ENCODE results near the gene DENND4A. TPM values are rescaled to one million over a fixed set of nuclear protein-coding genes. Genes with fewer than 3 reads are reported as not detected.
A peak's percentile ranks its signal among the peaks of the same experiment; 100 is the strongest.

The DENND4A gene
- total RNA-seq, 1 donor from 2014 or later, result 17.1 TPM

DNA sequence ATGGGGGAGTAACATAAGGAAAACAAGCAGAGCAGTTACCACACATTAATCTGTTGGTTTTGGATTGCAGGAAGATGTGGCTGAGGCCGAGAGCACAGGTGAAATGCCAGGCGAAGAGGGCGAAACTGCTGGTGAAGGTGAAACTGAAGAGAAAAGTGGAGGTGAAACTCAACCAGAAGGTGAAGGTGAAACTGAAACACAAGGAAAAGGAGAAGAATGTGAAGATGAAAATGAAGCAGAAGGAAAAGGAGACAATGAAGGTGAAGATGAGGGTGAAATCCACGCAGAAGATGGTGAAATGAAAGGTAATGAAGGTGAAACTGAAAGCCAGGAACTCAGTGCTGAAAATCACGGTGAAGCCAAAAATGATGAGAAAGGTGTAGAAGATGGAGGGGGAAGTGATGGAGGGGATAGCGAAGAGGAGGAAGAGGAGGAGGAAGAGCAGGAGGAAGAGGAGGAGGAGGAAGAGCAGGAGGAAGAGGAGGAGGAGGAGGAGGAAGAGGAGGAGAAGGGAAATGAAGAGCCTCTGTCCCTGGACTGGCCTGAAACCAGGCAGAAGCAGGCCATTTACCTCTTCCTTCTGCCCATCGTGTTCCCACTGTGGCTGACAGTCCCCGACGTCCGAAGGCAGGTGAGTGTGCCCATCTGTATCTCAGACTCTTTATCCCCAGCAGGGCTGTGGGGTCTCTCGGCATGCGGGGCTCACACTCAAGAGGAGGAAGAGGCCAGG is 141.6 kb downstream of the DENND4A start:
- no peak for DNase-seq (ENCODE audit: low spot score)
- H3K4me3 Mint-ChIP-seq (ENCODE audit: unreplicated experiment), result no peak overlapping the region
- no peaks in the 10 kb centered on the region for H3K9me3 Mint-ChIP-seq (ENCODE audit: unreplicated experiment)
- H3K27ac Mint-ChIP-seq (ENCODE audit: unreplicated experiment), result no peak overlapping the region
- TF ChIP-seq, protein P1, sequence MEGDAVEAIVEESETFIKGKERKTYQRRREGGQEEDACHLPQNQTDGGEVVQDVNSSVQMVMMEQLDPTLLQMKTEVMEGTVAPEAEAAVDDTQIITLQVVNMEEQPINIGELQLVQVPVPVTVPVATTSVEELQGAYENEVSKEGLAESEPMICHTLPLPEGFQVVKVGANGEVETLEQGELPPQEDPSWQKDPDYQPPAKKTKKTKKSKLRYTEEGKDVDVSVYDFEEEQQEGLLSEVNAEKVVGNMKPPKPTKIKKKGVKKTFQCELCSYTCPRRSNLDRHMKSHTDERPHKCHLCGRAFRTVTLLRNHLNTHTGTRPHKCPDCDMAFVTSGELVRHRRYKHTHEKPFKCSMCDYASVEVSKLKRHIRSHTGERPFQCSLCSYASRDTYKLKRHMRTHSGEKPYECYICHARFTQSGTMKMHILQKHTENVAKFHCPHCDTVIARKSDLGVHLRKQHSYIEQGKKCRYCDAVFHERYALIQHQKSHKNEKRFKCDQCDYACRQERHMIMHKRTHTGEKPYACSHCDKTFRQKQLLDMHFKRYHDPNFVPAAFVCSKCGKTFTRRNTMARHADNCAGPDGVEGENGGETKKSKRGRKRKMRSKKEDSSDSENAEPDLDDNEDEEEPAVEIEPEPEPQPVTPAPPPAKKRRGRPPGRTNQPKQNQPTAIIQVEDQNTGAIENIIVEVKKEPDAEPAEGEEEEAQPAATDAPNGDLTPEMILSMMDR (IDR thresholded peaks at IDR 0.05; ENCODE audit: unreplicated experiment), result no peak
- H3K27me3 Mint-ChIP-seq (ENCODE audit: unreplicated experiment), result no peaks in the 10 kb centered on the region
- peaks cover 25% of the 10 kb centered on the region for H3K36me3 Mint-ChIP-seq (ENCODE audit: low read depth, unreplicated experiment)
- H3K4me1 Mint-ChIP-seq (ENCODE audit: unreplicated experiment), result peaks cover 16% of the 10 kb centered on the region

DNA sequence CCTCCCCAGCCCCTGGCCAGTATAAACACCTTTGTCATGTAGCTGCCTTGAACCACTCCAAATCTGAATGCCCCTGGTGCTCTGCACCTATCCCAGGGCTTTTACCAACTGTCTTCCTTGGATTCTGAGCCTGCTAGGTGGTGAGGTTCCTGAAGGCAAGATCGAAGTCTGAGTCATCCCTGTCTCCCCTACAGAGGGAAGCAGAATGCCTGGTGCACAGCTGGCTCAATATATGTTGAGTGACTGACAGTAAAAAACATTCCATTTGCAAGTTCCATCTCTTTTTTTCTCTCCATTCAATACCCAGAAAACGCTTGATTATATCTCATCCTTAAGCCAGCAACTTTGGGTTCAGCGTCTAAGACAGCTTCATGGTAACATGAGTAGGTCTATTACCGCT is 145.6 kb downstream of the DENND4A start:
- Mint-ChIP-seq H3K27ac (ENCODE audit: unreplicated experiment) (no peak overlapping the region), H3K27me3 (ENCODE audit: unreplicated experiment) (no peaks in the 10 kb centered on the region), H3K9me3 (ENCODE audit: unreplicated experiment) (no peaks in the 10 kb centered on the region), H3K4me3 (ENCODE audit: unreplicated experiment) (no peak overlapping the region), H3K36me3 (ENCODE audit: low read depth, unreplicated experiment) (peaks cover 18% of the 10 kb centered on the region), H3K4me1 (ENCODE audit: unreplicated experiment) (peaks cover 32% of the 10 kb centered on the region)
- TF ChIP-seq, protein P1 (IDR thresholded peaks at IDR 0.05; ENCODE audit: unreplicated experiment), result no peak
- no peak for DNase-seq (ENCODE audit: low spot score)

DNA sequence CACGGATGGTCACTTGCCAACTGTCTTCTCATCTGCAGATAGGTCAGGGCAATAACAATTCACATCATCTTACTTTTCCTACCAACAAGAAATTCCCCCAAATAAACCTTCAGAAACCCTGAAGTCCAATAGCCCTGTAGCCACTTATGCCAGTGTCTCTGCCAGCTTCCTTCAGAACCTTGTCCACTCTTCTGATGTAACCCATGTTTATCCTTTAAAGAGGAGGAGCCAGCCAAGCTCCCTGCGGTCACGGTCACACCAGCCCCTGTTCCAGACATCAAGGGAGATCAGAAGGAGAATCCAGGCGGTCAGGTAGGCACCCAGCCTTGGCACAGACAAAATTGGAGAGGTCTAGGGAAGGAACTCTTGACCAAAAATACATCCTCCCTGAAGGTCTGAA is 146.7 kb downstream of the DENND4A start:
- Mint-ChIP-seq H3K36me3 (ENCODE audit: low read depth, unreplicated experiment) (peaks cover 17% of the 10 kb centered on the region), H3K9me3 (ENCODE audit: unreplicated experiment) (no peaks in the 10 kb centered on the region), H3K4me3 (ENCODE audit: unreplicated experiment) (no peak overlapping the region), H3K4me1 (ENCODE audit: unreplicated experiment) (peaks cover 33% of the 10 kb centered on the region), H3K27ac (ENCODE audit: unreplicated experiment) (no peak overlapping the region), H3K27me3 (ENCODE audit: unreplicated experiment) (no peaks in the 10 kb centered on the region)
- TF ChIP-seq, protein P1 (IDR thresholded peaks at IDR 0.05; ENCODE audit: unreplicated experiment), result no peak
- no peak for DNase-seq (ENCODE audit: low spot score)

DNA sequence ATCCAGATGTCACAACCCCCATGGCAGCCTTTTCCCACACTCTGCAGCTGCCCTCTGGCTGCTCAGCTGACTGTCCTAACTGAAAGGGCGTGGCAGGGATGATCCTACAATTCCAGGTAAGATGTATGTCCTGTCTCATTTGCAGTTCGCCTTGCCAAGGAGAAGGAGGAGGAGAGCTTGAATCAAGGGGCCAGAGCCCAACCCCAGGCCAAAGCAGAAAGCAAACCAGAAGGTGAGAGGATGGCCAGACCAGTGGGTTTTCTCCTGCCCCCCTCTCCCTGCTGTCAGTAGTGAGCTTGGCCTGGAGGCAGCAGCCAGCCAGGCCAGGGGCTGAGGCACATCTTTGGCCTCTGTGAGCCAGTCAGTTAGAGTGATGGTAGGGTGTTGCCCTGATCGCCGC is 147.8 kb downstream of the DENND4A start:
- Mint-ChIP-seq H3K4me1 (ENCODE audit: unreplicated experiment) (peaks cover 30% of the 10 kb centered on the region), H3K27ac (ENCODE audit: unreplicated experiment) (no peak overlapping the region), H3K27me3 (ENCODE audit: unreplicated experiment) (no peaks in the 10 kb centered on the region), H3K4me3 (ENCODE audit: unreplicated experiment) (no peak overlapping the region), H3K36me3 (ENCODE audit: low read depth, unreplicated experiment) (peaks cover 14% of the 10 kb centered on the region), H3K9me3 (ENCODE audit: unreplicated experiment) (no peaks in the 10 kb centered on the region)
- no peak for DNase-seq (ENCODE audit: low spot score)
- TF ChIP-seq, protein P1 (IDR thresholded peaks at IDR 0.05; ENCODE audit: unreplicated experiment), result no peak

DNA sequence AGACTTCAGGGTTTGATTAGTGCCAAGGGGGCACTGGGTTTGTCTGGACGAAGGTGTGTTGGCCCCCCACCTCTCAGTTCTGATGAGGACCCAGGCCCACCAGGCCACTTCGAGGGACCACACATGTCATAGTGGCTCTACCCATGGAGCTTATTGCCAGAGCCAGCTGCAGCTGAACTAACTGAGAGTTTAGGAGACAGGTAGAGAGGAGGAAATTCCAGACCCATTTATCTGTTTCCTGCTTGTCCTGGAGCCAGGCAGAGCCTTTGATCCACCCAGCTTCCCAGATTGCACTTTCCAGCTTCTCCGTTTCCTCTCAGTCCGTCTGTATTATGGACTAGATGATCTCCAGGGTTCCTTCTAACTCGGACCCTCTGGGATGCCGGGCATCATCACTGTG is 149.5 kb downstream of the DENND4A start:
- TF ChIP-seq, protein P1 (IDR thresholded peaks at IDR 0.05; ENCODE audit: unreplicated experiment), result no peak
- H3K4me3 Mint-ChIP-seq (ENCODE audit: unreplicated experiment), result no peak overlapping the region
- no peak for DNase-seq (ENCODE audit: low spot score)
- H3K4me1 Mint-ChIP-seq (ENCODE audit: unreplicated experiment), result peaks cover 36% of the 10 kb centered on the region
- H3K27me3 Mint-ChIP-seq (ENCODE audit: unreplicated experiment), result no peaks in the 10 kb centered on the region
- peaks cover 14% of the 10 kb centered on the region for H3K36me3 Mint-ChIP-seq (ENCODE audit: low read depth, unreplicated experiment)
- H3K27ac Mint-ChIP-seq (ENCODE audit: unreplicated experiment), result peak overlapping the region; percentile 81
- H3K9me3 Mint-ChIP-seq (ENCODE audit: unreplicated experiment), result no peaks in the 10 kb centered on the region

All from endothelial cell (in vitro differentiated cells).